Ecto neural progenitor cell (in vitro differentiated cells): ENCODE measurements around the gene PFDN1.

ENCODE experiments used
- DNase-seq: peaks from one replicate; pipeline ENCODE4 v3.0.0-alpha.2; 2018; ENCODE audit warnings: low spot score

PFDN1 gene

DNA sequence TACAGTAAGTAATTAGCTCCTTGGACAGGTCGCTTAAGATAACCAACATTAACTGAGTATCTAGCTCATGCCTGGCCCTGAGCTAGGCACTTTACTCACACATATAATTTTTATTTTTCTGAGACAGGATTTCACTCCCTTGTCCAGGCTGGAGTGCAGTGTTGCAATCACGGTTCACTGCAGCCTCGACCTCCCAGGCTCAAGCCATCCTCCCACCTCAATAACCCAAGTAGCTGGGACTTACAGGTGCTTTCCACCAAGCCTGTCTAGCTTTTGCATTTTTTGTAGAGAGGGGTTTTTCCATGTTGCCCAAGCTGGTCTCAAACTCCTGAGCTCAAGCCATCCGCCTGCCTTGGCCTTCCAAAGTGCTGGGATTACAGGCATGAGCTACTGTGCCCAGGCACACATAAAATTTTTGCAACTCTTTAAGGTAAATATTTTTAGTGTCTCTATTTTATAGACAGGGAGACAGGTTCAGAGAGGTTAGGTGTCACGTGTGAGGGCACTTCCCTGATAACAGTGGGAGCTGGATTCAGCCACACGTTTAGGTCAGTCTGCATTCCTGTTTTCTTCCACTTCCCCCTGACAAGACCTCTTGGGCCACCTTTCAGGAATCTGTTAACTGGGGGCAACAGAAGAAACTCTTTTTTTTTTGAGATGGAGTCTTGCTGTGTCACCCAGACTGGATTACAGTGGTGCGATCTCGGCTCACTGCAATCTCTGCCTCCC, 25.3 kb upstream of the PFDN1 start:
- no peak for DNase-seq

DNA sequence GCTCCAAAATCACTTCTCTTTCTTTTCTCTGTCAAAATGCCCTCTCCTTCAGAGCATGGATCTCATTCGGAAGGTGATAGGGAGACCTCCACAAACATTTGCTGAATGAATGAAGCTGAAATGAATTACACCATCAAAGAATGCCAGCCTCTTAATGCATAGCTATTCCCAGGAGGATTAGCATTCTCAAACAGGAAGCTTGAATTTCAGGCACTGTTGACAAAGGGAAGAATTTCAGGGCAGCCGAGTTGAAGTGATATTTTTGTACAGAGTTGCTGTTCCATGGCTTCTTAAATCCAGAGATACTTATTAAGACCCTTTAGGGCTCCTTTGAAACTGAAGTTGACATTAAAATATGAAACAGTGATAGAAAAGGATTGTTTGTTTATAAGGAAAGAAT, 24.7 kb upstream of the PFDN1 start:
- no peak for DNase-seq

DNA sequence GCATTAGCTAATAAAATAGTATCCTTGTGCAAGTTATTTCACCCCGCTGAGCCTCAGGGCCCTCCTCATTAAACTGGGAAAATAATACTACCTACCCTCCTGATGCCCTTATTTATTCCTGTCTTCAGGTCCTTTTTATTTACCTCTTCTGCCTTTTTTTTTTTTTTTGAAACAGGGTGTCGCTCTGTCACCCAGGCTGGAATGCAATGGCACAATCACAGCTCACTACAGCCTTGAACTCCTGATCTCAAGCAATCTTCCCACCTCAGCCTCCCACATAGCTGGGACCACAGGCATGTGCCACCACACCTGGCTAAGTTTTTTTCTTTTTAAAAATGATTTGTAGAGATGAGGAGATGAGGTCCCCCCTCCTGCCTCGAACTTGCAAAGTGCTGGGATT, 22.6 kb upstream of the PFDN1 start:
- no peak for DNase-seq

DNA sequence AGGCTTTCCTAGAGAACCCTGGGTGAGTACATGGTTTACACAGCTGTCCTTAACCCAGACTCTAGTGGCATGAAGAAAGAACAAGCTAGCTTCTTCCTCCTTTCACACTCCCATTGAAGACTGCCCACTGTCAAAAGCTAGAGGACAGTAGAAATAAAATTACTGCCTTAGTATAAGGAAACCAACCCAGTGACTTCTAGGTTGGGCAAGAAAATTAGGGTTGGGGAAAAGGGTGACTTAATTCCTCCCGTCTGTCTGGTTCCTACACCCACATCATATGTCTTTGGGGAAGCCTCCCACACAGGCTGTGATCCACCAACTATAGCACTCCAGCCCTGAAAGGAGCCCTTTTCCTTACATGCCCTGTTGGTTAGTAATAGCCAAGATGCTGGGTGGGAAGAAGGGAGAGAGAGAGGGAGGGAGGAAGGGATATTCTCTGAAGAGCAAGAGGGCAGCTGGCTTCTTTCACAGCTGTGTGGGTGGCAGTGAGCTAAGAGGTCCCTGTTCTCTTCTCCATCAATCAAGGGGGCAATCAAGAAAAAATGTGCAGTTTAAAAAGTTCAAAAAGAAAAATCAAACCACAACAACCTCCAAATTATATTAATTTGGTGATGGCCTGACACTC, 21.8 kb upstream of the PFDN1 start:
- DNase-seq = no peak

DNA sequence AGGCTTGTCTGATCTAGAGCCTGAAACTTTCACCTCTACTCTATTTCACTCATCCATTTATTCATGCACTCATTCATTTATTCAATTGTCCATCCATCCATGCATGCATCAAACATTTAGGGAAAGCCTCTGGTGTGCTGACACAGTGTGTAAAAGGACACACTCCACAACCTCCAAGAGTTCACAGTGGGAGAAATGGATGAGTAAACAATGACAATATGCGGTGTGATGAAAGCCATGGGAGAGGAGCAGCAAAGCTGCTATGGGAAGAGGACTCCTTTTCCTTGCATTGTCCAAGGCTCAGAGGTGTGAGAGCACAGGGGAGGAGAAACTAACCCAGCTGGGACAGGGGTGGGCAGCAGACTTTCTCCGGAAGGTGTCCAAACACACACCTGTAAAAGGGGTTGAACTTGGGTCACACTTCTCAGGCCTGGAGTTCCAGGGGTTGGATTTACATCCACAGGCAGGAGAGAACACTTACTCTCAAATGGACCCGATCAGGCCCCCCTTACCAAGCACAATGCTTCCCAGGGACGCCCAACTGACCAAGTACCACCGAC, 21.2 kb upstream of the PFDN1 start:
- DNase-seq = no peak

DNA sequence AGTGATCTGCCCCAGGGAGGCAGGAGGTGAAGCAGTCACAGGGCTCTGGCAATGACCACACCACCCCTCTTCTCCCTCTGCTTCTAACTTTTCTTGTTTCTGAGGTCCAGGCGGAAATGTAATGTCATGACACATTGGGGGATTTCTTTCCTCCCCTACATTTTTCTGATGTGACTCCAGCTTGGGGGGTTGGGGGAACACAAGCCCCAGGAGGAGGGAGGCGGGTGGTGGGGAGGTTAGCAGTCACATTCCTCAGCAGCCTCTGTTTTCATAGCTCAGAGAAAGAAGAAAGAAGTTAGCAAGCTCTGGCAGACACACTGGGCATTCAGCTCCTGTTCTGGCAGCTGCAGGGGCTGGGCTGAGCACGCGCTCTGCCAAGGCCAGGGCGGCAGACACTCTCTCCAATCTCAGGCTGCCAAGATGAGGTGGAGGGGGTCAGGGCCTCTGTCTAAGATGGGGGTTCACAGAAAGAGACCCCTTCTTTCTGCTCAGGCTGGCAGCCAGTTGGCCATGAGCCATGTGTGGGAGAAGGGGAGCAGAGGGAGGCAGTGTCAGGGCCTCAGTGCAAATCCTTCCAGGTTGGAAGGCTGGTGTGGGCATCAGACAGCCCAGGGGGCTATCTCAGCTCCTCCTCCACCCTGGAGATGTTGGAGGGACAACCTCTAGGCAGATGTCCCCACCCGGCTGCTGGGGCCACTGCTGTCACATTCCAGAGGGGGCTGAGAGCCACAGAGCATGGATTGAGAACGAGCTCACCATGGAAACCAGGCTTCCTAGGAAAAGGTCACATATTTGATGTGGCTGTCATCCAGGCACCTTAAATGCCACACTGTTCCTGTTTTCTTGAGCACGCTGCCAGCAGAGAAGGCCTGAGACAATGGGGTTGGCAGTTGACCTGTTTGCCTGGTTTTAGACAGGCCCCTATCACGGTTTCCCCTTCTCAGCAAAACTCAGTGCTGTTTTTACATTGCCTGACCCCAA, 20.1 kb upstream of the PFDN1 start:
- DNase-seq = no peak

DNA sequence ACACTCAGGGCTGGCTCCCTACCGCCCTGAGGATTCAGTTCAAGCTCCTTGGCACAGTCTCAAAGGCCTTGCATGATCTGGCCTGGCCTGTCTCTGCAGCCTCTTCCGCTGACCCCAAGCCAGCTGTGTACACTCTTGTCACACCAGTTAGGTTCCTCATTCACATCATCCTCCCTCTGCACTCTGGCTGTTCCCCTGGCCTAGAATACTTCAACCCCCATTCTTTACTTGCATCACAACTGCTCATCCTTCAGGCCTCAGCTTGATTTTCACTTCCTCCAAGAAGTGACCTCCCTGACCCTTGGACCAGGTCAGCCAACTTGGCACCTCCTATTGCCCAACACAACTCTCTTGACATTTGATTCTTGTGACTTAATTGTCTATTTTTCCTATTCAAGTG, 18.9 kb upstream of the PFDN1 start:
- DNase-seq = no peak

DNA sequence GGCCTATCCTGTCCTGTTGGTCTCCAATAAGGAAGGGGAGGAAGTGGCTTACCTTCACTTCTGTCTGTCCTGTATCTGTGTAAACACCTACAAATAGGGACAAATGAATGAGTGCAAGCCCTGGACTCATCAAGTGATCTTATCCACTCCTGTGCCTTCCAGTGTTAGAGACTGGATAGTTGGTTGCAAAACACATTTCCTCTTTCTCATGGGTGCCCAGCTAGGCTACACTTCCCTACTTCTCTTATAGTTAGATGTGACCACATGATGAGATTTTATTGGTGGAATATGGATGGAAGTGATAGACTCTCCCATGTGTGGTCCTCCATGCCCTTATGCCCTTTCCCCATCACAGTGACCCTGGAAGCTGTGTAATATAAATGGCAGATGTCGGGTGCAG, 16.9 kb upstream of the PFDN1 start:
- DNase-seq = no peak

DNA sequence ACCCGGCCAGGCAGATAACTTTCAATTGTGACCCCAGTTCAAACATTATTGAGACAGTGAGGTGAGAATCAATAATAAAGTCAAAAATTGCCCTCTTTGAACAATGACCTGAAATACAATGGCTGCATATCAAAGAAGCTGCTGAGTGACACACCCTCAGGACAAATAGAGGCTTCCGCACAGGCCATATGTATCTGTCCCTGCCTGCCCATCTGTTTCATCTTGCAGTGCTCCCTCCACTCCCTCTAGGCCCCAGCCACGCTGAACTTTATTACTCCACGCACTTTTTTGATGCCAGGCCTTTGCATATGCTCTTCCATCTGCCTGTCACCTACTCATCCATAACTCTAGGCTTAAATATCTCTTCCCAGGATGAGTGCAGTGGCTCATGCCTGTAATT, 15.9 kb upstream of the PFDN1 start:
- DNase-seq = no peak

DNA sequence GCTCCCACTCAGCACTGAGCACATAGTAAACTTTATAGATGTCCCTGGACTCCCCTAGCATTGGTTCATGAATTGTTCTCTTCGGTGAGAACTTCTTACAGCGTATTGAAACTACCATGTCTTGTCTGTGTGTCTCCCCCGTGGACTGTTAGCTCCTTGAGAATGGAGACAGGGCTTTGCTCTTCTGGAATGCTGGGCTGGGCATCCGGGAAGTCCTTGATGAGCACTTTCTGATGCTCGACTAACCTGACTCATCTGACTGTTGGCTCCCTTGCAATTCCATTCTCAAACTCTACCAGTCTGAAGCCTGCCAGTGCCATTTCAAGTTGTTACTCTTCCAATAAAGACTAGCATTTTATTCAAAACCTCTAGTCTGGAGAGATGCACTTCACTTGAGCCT, 15.0 kb upstream of the PFDN1 start:
- DNase-seq = no peak

DNA sequence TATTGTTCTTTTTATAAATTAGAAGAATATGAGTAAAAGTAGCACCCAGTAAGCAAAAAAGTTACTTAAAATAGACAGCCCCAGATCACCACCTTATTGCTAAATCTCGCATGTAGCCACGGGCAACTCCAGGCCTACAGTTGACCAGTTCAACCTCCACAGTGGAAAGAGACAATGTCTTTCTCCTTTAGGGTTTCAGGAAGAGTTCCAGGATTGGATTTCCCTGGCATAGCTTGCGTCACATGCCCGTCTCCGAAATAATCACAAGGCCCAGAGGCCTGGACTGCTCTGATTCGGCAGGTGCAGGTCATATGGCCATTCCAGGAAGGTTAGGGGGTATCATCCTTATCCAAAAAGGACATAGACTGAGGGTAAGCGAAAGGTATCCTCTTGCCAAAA, 9.9 kb upstream of the PFDN1 start:
- DNase-seq = no peak

DNA sequence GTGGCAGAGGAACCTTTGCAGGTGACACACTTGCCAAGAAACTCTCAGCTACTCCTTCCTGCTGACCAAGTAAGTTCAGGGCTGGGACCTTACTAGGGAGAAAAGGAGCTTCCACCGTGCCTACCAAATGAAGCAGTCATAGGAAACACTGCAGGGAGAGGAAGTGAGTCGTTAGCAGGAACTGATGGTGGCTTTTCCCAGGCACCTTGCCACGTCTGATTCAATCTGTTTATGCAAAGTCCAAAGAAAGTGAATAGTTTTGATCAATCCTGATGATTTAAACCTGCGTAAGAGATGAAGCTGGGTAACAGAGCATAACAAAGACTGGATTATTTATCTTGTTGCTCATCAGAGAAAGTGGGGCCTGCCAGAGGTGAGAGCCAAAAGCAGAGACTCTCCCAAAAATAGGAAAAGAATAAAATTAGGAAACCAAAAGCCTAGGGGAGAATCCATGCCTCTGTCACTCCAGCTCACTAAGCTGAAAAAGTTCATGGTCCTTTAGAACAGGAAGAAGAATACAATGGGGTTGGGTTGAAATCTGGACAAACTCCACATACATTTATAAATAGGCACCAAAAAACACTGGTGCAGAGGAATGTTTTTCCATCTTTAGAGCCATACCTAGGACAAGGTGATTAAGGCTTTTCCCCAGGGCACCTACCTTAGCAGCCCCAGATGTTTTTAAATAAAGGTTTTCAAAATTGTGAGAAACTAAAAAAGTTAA, 9.3 kb upstream of the PFDN1 start:
- DNase-seq = no peak

DNA sequence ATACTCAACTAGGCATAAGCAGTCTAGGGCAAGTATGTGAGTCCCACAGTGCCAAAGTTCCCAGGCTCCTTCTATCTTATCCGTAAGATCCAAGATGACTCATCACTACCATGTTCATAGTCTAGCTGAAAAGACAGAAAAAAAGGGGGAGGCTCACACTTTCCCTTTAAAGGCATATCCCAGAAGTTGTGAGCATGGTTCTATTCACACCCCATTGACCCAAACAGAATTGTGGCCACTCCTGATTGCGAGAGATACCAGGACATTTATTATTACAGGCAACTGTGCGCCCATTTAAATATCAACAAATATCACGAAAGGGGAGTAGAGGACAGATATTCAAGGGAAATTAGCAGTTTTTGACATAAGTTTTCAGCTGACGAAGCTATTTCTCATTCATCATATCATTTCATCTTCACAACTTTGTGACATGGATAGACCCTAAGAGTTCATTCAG, 8.1 kb upstream of the PFDN1 start:
- no peak for DNase-seq

DNA sequence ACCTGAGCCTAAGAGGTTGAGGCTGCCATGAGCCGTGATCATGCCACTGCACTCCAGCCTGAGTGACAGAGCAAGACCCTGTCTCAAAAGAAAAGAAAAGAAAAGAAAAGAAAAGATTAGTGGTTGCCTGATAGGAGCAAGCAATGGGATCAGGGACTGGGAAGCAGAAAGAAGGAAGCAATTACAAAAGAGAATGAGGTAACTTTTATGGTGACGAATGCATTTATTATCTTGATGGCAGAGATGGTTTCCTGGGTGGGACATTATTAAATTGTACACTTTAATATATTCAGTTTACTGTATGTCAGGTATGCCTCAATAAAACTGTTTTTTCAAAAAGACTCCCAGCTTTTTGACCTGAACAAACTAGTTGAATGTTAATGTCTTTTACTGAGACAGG, 7.5 kb upstream of the PFDN1 start:
- DNase-seq = no peak

DNA sequence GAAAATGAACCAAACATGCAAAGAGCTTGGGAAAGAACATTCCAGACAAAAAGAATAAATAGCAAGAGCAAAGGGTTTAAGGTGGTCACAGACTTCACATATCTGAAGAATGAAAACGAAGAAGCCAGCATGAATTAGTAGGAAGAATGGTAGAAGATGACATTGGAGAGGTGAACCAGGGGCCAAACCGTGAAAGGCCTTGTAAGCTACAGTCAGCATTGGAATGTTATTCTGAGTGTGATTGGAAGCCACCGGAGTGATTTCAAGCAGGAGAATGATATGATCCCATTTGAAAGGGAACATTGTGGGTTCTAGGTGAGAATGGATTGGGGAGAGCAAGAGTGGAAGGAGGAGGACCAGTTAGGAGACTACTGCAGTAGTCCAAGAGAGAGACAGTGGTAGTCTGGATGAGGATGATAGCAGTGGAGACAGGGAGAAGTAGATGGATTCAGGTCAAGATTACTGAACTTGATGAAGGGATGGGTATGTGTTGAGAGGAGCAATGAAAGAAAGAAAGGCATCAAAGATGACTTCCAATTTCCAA, 6.9 kb upstream of the PFDN1 start:
- DNase-seq = no peak

DNA sequence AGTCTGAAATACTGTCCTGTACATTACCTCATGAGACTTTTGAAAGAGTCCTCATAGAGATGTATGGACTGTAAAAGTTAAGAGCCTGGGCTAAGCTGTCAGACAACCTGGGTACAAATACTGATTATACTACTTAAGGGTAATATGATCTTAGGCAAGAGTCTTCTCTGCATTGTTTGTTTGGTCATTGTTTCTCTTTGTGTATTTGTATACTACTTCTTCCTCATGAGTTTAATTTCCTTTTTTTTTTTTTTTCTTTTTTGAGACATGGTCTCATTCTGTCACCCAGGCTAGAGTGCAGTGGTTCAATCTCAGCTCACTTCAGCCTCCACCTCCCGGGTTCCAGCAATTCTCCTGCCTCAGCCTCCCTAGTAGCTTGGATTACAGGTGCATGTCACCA, 2.6 kb upstream of the PFDN1 start:
- DNase-seq = no peak

DNA sequence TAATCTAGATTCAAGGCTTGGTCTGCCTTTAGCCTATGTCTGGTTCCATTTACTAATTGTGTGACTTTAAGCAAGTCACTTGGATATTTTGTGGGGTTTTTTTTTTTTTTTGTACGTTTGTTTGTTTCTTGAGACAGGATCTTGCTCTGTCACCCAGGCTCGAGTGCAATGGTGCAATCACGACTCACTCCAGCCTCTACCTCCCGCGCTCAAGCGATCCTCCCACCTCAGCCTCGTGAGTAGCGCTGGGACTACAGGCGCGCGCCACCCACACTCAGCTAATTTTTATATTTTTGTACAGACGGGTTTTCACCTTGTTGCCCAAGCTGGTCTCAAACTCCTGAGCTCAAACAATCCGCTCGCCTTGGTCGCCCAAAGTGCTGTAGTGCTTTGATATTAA, 1.1 kb upstream of the PFDN1 start:
- DNase-seq = no peak

DNA sequence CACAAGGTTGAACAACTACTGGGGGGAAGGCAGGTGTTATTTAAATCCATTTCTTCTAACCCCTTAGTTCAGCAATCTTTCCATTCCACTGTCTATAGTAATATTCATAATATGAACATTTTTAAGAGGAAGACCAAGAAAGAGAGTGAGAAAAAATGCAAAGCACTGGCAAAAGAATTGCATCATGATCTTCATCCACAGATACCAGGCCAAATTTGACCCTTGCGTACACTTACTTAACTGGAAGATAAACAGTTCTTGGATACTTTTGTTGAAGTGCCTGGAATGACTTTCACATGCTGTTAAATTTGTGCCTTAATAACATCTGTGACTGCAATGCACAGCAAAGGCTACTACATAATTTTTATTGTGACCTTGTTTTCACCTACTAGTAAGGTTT, 1.8 kb downstream of the PFDN1 start:
- DNase-seq = no peak

DNA sequence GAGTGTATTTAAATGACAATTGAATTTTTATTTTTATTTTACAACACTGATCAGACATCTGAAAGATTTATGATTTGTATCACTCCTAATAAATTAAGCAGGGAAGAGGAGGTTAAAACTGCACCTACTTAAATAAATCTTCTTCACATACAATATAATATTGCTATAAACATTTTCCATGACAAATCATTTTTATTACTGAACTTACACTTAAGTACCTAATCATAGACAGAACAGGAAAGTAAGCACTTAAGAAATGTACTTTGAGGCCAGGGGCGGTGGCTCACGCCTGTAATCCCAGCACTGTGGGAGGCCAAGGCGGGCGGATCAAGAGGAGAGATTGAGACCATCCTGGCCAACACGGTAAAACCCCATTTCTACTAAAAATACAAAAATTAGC, 3.8 kb downstream of the PFDN1 start:
- DNase-seq = no peak

DNA sequence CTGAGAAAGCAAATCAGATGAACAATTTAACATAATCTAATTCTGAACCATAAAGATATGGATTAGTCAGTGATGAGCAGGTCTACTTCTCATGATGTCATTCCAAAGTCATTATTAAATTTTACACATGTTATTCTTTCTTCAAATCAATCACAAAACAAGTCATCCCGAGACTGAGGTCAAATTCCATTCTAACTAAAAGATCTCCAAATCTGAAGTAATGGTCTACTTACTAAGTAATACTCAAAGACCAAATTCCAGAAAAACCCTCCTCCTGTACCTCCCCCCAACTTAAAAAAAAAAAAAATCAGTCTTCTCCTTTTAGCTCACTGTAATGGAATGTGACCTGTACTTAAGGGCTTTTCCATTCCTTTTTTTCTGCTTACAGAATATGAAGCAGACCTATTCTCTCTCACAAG, 4.7 kb downstream of the PFDN1 start:
- no peak for DNase-seq

DNA sequence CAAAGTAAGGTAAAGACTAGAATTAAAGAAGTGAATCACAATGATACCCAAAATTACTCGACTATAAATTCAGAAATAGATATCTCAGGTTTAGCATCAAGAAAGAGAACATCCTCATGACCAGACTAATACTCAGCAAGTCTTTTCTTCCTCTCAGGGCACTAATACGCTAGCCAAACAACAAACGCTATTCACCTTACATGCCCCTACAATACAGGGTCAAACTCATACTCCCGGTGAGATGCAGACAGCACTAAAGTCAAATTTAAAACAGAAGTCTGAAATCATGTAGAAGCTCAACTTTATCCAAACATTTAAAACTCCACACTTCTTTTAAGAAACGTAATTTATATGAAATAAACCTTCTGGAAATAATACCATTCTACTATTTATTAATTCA, 5.6 kb downstream of the PFDN1 start:
- DNase-seq = no peak

DNA sequence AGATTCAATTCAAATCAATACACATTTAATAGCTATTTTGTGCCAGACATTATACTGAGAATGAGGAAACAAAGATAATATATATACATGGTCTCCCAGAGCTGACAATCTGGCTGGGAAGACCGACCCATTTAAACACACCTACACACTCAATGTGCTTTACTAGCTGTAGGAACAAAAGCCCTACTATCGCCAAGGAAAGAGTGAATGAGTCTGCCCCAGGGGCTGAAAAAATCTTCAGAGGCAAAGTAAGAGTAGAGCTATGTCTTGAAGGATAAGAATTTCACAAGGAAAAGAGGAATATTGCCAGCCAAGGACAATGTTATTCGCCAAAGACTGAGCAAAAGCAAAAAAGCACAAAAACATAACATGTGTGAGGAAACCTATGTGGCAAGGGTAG, 6.6 kb downstream of the PFDN1 start:
- DNase-seq = no peak
